ENCODE results near the gene LCE1C. TPM values are rescaled to one million over a fixed set of nuclear protein-coding genes. Genes with fewer than 3 reads are reported as not detected.

Gene LCE1C
- total RNA-seq, 2 experiments from 2014 or later, result not detected

DNA sequence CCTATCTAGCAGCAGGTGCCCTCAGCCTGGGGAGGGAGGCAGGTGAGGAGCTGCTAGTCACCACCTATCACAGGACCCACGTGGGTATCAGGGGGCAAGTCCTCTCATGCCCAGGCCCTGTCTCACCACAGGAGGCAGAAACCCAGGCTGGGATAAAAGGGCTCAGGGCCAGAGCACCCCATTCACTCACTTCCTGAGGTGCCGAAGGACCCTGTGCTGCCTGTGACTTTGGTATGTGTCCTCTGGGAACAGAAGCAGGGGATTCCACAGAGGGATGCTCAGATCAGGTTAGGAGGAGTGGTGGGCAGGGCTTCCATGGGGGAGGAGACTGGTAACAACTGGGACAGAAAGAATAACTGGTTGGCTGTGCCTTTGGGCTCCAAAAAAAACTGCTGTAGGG, 20.4 kb downstream of the LCE1C start, which contains the start of gene LCE1E:
Gene LCE1E, plus strand, starts transcription at position 181 of the 400 bp plus-strand sequence. CDS start 1,043 bp downstream, outside the sequence.
- ChIA-PET CTCF (no interaction called here), POLR2A (no interaction called here)
- no peaks in the 10 kb centered on the region for H3K36me3 Mint-ChIP-seq (ENCODE audit: low read depth)

DNA sequence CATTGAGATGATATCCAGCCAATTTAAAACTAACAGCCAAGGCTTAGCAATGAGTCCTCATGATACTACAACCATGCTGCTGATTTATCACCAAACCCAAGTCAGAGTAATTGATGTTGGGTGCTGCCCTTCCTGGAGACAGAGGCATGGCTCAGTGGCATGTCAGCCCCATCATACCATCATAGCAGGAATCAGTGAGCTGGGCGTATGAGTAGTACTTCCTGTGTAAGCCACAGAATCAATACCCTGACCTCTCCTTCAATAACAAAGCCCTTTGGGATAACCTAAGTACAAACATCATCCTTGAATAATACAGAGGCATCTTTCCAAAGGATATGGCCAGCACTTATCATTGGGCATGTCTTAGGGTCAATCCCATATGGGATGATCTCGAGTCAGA, 23.4 kb downstream of the LCE1C start:
- Mint-ChIP-seq H3K27me3 (ENCODE audit: low read depth) (peaks cover 14% of the 10 kb centered on the region), H3K4me3 (no peak overlapping the region), H3K9me3 (ENCODE audit: insufficient read depth) (no peaks in the 10 kb centered on the region), H3K36me3 (ENCODE audit: low read depth) (no peaks in the 10 kb centered on the region), H3K27ac (no peak overlapping the region), H3K4me1 (ENCODE audit: low read depth) (no peaks in the 10 kb centered on the region)
- POLR2A ChIA-PET, result no interaction called here
- CTCF ChIA-PET, result no interaction called here
- DNase-seq (no peak), ATAC-seq (no peak)

More for the DNA sequence above, 20.4 kb downstream of the LCE1C start, which contains the start of gene LCE1E:
- no peak within 1 kb of the TSS for H3K4me3 Mint-ChIP-seq
- H3K4me1 Mint-ChIP-seq (ENCODE audit: low read depth), result no peaks in the 10 kb centered on the region
- no peak within 1 kb of the TSS for H3K27ac Mint-ChIP-seq
- no peak for ATAC-seq
- no peak for DNase-seq
- no peaks in the 10 kb centered on the region for H3K9me3 Mint-ChIP-seq (ENCODE audit: insufficient read depth)
- H3K27me3 Mint-ChIP-seq (ENCODE audit: low read depth), result peaks cover 14% of the 10 kb centered on the region

- CTCF ChIA-PET, result no interaction called here
- no peaks in the 10 kb centered on the region for H3K4me1 Mint-ChIP-seq (ENCODE audit: low read depth)
- H3K36me3 Mint-ChIP-seq (ENCODE audit: low read depth), result no peaks in the 10 kb centered on the region
Observed at GRCh38 chr1:152777510-152778137, 28.8 kb downstream of the LCE1C start.

GRCh38 chr1:152776361-152776760, 30.1 kb downstream of the LCE1C start:
- Mint-ChIP-seq H3K27me3 (ENCODE audit: low read depth) (peaks cover 2% of the 10 kb centered on the region), H3K36me3 (ENCODE audit: low read depth) (no peaks in the 10 kb centered on the region), H3K27ac (no peak overlapping the region), H3K4me3 (no peak overlapping the region), H3K9me3 (ENCODE audit: insufficient read depth) (peaks cover 4% of the 10 kb centered on the region), H3K4me1 (ENCODE audit: low read depth) (no peaks in the 10 kb centered on the region)
- DNase-seq (no peak), ATAC-seq (no peak)
- POLR2A ChIA-PET, result no interaction called here
- CTCF ChIA-PET, result no interaction called here

More at GRCh38 chr1:152777510-152778137, 28.8 kb downstream of the LCE1C start:
- H3K27me3 Mint-ChIP-seq (ENCODE audit: low read depth), result no peaks in the 10 kb centered on the region
- no peak for DNase-seq
- no peak overlapping the region for H3K27ac Mint-ChIP-seq
- no peak for ATAC-seq
- no peak overlapping the region for H3K4me3 Mint-ChIP-seq
- POLR2A ChIA-PET, result no interaction called here
- H3K9me3 Mint-ChIP-seq (ENCODE audit: insufficient read depth), result peaks cover 4% of the 10 kb centered on the region

DNA sequence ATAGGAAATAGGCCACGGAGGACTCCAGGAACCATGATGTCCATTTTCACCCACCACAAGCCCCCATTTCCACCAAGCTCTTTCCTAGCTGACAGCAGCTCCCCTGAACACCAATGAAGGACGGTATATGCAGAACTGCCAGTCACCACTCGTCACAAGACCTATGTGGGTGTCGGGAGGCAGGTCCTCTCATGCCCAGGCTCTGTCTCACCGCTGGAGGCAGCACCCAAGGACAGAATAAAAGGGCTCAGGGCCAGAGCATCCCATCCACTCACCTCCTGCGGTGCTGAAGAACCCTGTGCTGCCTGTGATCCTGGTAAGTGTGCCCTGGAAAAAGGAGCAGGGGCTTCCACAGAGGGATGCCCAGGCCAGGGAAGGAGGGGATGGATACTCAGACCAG, 31.6 kb downstream of the LCE1C start, which contains the start of gene LCE1F:
Gene LCE1F, plus strand, starts transcription at position 266 of the 400 bp plus-strand sequence. CDS start 1,232 bp downstream, outside the sequence.
- Mint-ChIP-seq H3K27me3 (ENCODE audit: low read depth) (peaks cover 2% of the 10 kb centered on the region), H3K4me3 (no peak within 1 kb of the TSS), H3K9me3 (ENCODE audit: insufficient read depth) (peaks cover 4% of the 10 kb centered on the region), H3K4me1 (ENCODE audit: low read depth) (no peaks in the 10 kb centered on the region), H3K36me3 (ENCODE audit: low read depth) (no peaks in the 10 kb centered on the region), H3K27ac (no peak within 1 kb of the TSS)
- ATAC-seq (no peak), DNase-seq (no peak)
- ChIA-PET CTCF (no interaction called here), POLR2A (no interaction called here)

- CTCF ChIA-PET, result no interaction called here
- Mint-ChIP-seq H3K27ac (no peak overlapping the region), H3K9me3 (ENCODE audit: insufficient read depth) (peaks cover 4% of the 10 kb centered on the region), H3K27me3 (ENCODE audit: low read depth) (peaks cover 5% of the 10 kb centered on the region), H3K4me1 (ENCODE audit: low read depth) (no peaks in the 10 kb centered on the region), H3K4me3 (no peak overlapping the region), H3K36me3 (ENCODE audit: low read depth) (no peaks in the 10 kb centered on the region)
- POLR2A ChIA-PET, result no interaction called here
- DNase-seq, result no peak
- ATAC-seq, result no peak
Observed at GRCh38 chr1:152770411-152770810, 36.0 kb downstream of the LCE1C start.

GRCh38 chr1:152768847-152769533, 37.5 kb downstream of the LCE1C start:
- no peak for ATAC-seq
- Mint-ChIP-seq H3K36me3 (ENCODE audit: low read depth) (no peaks in the 10 kb centered on the region), H3K4me1 (ENCODE audit: low read depth) (no peaks in the 10 kb centered on the region), H3K27ac (no peak overlapping the region), H3K27me3 (ENCODE audit: low read depth) (peaks cover 5% of the 10 kb centered on the region), H3K4me3 (no peak overlapping the region), H3K9me3 (ENCODE audit: insufficient read depth) (no peaks in the 10 kb centered on the region)
- CTCF ChIA-PET, result no interaction called here
- no peak for DNase-seq
- POLR2A ChIA-PET, result no interaction called here

DNA sequence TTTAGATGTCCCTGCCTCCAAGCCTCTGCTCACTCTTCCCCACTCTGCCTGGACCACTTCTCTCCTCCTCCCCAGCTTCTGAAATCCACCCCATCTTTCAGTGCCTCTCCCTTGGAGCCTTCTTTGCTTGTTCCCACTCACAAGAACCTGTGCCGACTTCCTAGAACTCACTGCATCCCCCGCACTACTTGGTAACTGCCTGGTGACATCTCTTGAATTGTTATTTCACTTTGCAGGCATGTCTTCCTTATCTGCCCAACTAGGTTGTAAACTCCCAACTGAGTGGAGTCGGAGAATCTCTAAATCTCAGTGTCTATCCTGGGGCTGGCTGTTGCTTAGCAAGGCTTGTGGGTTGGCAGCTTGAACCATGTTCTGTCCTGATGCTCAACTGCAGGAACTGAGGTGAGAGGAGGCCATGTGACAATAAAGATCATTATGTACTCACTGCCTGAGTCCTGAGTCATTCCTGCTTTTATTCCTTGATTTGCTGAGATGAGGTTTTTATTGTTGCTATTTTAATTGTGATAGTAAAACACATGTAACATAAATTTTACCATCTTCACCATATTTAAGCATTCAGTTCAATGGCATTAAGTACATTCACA, 44.7 kb downstream of the LCE1C start:
- Mint-ChIP-seq H3K4me3 (no peak overlapping the region), H3K27ac (no peak overlapping the region), H3K4me1 (ENCODE audit: low read depth) (no peaks in the 10 kb centered on the region), H3K27me3 (ENCODE audit: low read depth) (no peaks in the 10 kb centered on the region), H3K9me3 (ENCODE audit: insufficient read depth) (no peaks in the 10 kb centered on the region), H3K36me3 (ENCODE audit: low read depth) (no peaks in the 10 kb centered on the region)
- ChIA-PET CTCF (no interaction called here), POLR2A (no interaction called here)
- DNase-seq (no peak), ATAC-seq (no peak)

GRCh38 chr1:152760551-152761190, 45.8 kb downstream of the LCE1C start:
- no peak overlapping the region for H3K4me3 Mint-ChIP-seq
- H3K27ac Mint-ChIP-seq, result no peak overlapping the region
- ChIA-PET CTCF (no interaction called here), POLR2A (no interaction called here)
- no peaks in the 10 kb centered on the region for H3K9me3 Mint-ChIP-seq (ENCODE audit: insufficient read depth)
- no peaks in the 10 kb centered on the region for H3K36me3 Mint-ChIP-seq (ENCODE audit: low read depth)
- no peaks in the 10 kb centered on the region for H3K27me3 Mint-ChIP-seq (ENCODE audit: low read depth)
- no peaks in the 10 kb centered on the region for H3K4me1 Mint-ChIP-seq (ENCODE audit: low read depth)
- DNase-seq (no peak), ATAC-seq (no peak)

- no peak for DNase-seq
- ChIA-PET POLR2A (no interaction called here), CTCF (no interaction called here)
- Mint-ChIP-seq H3K9me3 (ENCODE audit: insufficient read depth) (no peaks in the 10 kb centered on the region), H3K27me3 (ENCODE audit: low read depth) (no peaks in the 10 kb centered on the region), H3K36me3 (ENCODE audit: low read depth) (no peaks in the 10 kb centered on the region), H3K4me1 (ENCODE audit: low read depth) (no peaks in the 10 kb centered on the region), H3K27ac (no peak overlapping the region), H3K4me3 (no peak overlapping the region)
- ATAC-seq, result no peak
Observed at GRCh38 chr1:152759453-152760173, 46.8 kb downstream of the LCE1C start.

- Mint-ChIP-seq H3K9me3 (ENCODE audit: insufficient read depth) (no peaks in the 10 kb centered on the region), H3K36me3 (ENCODE audit: low read depth) (no peaks in the 10 kb centered on the region), H3K27me3 (ENCODE audit: low read depth) (no peaks in the 10 kb centered on the region), H3K4me1 (ENCODE audit: low read depth) (no peaks in the 10 kb centered on the region), H3K27ac (no peak overlapping the region), H3K4me3 (no peak overlapping the region)
- ATAC-seq (no peak), DNase-seq (no peak)
- ChIA-PET CTCF (no interaction called here), POLR2A (no interaction called here)
Observed at GRCh38 chr1:152758636-152759035, 47.8 kb downstream of the LCE1C start.

- Mint-ChIP-seq H3K27ac (no peak within 1 kb of the TSS), H3K36me3 (ENCODE audit: low read depth) (no peaks in the 10 kb centered on the region), H3K9me3 (ENCODE audit: insufficient read depth) (no peaks in the 10 kb centered on the region), H3K4me1 (ENCODE audit: low read depth) (no peaks in the 10 kb centered on the region), H3K4me3 (no peak within 1 kb of the TSS), H3K27me3 (ENCODE audit: low read depth) (peaks cover 2% of the 10 kb centered on the region)
- DNase-seq, result no peak
- ATAC-seq, result no peak
- POLR2A ChIA-PET, result no interaction called here
- CTCF ChIA-PET, result no interaction called here
Observed at GRCh38 chr1:152757747-152758146, 48.7 kb downstream of the LCE1C start, which contains the start of gene KPRP. TSS of gene KPRP (plus strand) at chr1:152758025. CDS start at chr1:152759589, 1,564 bp downstream.

All from activated CD8-positive, alpha-beta T cell treated with anti-CD3 and anti-CD28 coated beads, Interleukin-2, amount 10 ng/mL, durations not matched to agents 7 days and 5 days (primary cell).